HPDE6-E6E7 (cell line): ENCODE measurements around the gene ALX4.

Experiments used
- DNase-seq: peaks from one replicate; pipeline ENCODE4 v3.0.0; 2011; ENCODE audit warnings: missing footprints; ENCODE audit errors: extremely low spot score

Gene ALX4

DNA sequence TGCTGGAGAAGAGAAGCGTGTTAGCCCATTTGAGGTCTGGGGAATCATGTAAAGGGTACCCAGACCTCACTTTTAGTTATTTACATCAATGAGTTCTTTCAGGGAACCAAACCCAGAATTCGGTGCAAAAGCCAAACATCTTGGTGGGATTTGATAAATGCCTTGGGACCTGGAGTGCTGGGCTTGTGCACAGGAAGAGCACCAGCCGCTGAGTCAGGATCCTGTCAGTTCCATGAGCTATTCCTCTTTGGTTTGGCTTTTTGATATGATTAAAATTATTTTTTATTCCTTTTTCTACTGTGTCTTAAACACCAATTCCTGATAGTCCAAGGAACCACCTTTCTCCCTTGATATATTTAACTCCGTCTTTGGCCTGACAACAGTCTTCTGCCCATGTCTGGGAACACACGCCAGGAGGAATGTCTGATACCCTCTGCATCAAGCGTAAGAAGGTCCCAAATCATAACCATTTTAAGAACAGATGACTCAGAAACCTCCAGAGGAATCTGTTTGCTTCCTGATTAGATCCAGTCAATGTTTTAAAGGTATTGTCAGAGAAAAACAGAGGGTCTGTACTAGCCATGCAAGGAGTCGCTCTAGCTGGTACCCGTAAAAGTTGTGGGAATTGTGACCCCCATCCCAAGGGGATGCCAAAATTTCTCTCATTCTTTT lies 65.2 kb downstream of the ALX4 start:
- DNase-seq: no peak

DNA sequence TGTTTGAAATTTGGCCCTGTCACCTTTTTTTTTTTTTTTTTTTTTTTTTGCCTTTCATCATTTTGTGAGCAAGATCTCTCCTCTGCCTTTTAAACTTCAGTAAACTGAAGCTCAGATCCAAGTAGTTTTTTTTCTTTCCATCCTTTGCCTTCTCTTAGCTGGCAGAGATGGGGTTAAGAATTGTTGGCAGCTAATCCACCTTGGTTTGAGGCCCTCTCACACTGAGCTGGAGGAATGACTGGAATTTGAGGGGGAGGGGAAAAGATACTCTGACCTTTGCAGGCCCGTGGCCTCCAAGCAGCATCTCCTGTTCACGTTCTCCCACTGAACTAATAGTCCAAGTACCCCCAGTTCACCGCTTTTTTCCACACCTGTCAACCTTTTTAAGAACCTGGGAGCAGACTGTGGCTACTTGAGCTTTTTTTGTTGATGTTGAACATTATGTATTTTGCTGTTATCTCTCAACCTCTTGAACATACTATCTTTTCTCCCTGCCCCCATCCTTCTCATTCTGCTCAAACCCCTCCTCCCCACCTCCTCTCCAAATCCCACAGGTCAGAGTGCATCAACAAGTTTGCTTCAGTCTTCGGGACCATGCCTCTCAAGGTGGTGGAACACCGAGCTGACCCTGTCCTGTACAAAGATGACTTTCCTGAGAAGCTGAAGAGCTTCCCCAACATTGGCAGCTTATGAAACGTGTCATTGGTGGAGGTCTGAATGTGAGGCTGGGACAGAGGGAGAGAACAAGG lies 66.2 kb downstream of the ALX4 start:
- no peak for DNase-seq

- no peak for DNase-seq
Measured at GRCh38 chr11:44243086-44243485, 66.9 kb downstream of the ALX4 start.

- no peak for DNase-seq
Measured at GRCh38 chr11:44241851-44242250, 68.1 kb downstream of the ALX4 start.

DNA sequence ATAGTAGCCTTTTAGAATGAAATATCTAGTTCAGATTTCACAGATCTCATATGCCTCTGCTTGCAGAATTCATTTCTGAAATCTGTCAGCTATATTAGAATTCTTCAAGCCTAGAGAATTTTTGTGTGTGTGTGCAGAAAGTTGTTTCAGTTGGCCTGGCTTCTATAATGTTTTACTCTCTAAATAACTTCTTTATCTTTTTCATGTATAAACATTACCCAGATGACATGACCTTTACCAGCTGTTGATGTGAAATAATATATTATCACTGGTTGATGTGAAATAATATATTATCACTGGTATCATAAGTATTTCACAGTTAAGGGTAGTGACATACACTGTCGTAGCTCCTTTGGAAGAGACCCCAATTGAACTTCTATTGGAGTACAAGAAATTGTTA lies 72.8 kb downstream of the ALX4 start:
- no peak for DNase-seq

- no peak for DNase-seq
Measured at GRCh38 chr11:44236296-44236695, 73.6 kb downstream of the ALX4 start.

DNA sequence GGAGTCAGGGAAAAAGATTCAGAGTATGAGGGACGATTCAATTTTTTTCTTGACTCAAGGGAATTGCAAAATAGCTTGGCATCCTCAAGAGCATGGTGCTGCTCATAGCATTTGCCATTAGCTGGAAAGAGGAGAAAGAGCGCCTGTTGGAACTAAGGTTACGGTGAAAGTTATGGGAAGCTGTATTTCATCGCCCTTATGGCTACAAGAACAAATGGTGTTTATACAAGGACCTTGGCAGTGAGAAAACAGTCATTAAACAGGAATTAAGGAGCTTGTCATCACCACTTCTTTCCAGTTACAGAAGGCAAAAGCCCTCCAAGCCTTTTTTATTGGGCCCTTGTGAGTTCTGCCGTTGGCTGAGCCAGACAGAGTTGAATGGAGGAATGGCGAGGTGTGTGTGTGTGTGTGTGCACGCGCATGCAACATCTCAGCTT lies 74.2 kb downstream of the ALX4 start:
- DNase-seq: no peak

GRCh38 chr11:44229624-44230023 lies 80.3 kb downstream of the ALX4 start:
- DNase-seq: no peak

GRCh38 chr11:44229098-44229497 lies 80.8 kb downstream of the ALX4 start:
- no peak for DNase-seq

DNA sequence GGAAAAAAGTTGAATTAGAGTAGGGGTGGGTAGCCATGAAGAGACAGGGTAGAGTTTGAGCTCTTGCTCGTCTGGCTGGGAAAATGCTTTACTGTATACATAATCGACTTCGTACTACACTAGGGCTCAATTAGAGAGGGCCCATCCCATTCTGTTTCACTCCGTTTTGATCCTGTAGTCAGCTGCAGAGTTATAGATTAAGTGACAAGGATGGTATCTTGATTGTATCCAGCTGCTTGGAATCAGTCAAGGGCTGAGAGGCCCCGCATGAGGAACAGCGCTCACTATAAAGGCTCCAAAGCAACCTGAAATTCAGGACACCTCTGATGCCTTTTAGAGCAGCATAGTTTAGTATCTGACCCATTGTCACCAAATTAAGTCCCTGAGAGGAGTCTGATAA lies 81.6 kb downstream of the ALX4 start:
- DNase-seq: no peak

GRCh38 chr11:44226945-44227344 lies 83.0 kb downstream of the ALX4 start:
- DNase-seq: no peak

DNA sequence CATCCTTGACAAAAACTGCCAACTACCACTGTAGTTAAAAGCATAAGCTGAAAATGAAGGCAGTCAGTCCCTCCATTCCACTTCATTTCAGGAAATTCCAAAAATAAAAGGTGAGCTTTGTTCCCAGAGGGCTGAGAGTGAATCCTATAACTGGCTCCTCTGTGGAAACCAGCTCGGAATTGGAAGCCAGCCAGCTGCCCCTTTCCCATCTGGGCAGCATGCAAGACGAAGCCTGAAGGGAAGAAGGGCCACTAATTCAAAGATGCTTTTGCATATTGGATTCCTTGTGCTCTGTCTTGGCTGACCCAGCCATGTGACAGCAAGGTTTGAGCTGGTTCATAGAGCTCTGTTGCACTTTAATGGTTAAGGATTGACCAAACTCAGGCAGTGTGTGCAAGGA lies 83.4 kb downstream of the ALX4 start:
- no peak for DNase-seq

GRCh38 chr11:44224867-44225501 lies 85.0 kb downstream of the ALX4 start:
- no peak for DNase-seq

DNA sequence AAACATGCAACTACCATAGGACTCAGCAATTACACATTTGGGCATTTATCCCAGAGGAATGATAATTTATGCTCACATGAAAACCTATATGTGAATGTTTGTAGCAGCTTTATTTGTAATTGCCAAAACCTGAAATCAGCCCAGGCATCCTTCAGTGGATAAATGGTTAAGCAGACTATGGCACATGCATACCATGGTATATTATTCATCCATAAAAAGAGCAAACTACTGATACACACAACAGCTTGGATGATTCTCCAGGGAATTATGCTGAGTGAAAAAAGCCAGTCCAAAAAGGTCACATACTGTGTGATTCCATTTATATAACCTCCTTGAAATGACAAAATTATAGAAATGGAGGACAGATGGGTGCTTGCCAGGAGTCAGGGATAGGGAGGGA lies 86.7 kb downstream of the ALX4 start:
- DNase-seq: no peak

GRCh38 chr11:44221992-44222391 lies 87.9 kb downstream of the ALX4 start:
- no peak for DNase-seq

GRCh38 chr11:44221456-44221855 lies 88.5 kb downstream of the ALX4 start:
- DNase-seq: no peak

DNA sequence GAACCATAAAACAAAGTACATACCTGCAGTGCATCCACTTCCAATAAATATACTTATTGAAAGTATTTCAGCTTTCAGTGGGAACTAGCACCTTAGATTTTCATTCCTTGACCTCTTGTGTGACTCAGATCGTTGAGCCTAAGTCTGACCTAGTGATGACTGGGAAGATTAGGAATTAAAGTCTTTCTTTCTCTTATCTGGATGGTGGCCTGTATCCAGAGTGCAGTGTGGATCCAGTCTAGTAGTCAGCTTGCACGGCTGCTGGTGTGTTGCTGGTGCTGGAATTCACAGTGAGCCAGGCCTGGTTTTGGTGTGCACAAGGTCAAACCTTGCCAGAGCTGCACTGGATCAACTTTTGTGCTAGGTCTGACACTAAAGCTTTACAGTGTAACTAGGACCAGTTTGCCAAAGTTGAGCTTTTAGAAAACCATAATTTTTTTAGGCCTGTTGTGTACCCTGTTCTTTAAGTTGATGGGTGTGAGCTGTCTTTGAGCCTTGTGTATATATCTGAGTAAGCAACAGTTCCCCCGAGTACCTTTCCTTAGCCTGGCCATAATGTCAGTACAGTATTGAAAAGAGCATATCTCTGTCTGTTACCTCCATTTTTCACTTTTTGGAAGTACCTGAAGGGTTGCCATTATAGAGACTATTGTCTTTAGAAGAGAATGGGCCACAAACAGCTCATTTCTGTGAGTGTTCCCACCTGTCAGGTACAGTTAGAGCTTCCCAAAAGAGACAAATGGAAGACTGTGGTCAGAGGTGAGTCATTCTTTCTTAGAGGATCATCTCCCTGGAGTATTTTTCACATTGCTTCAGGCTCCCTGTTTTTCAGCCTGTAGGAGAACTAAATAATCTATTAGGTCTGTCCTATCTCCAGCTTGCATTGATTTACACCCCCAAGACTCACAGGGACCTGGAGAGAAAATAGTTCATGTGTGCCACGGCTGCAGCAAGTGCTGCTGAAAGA lies 89.8 kb downstream of the ALX4 start:
- DNase-seq: no peak

GRCh38 chr11:44217432-44217831 lies 92.5 kb downstream of the ALX4 start:
- DNase-seq: no peak

GRCh38 chr11:44213148-44213547 lies 96.8 kb downstream of the ALX4 start:
- DNase-seq: no peak

DNA sequence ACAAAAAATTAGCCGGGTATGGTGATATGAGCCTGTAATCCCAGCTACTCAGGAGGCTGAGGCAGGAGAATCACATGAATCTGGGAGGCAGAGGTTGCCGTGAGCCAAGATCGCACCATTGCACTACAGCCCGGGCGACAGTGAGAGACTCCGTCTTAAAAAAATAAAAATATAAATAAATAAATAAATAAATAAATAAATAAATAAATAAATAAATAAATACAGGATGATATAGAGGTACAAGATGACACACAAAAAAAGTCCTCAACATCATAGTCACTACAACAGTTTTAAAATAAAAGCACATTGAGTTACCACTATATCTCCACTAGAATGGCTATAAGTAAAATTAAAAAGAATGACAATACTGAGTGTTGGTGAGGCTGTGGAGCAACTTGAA lies 97.8 kb downstream of the ALX4 start:
- DNase-seq: no peak
